ENCODE measurements around the gene OGDH. TPM values are rescaled to one million over a fixed set of nuclear protein-coding genes. Genes with fewer than 3 reads are reported as not detected.

The OGDH gene
- total and polyA plus RNA-seq, 4 donors, result 39.0 to 142 (median 59.9) TPM

DNA sequence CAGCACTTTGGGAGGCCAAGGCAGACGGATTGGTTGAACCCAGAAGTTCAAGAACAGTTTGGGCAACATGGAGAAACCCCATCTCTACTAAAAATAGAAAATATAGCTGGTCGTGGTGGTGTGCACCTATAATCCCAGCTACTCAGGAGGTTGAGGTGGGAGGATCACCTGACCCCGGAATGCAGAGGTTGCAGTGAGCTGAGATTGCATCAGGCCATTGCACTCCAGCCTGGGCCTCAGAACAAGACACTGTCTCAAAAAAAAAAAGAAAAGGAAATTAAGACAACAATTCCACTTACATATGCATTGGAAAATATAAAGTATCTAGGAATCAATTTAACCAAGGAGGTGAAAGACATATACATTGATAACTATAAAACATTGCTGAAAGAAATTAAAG is 7.2 kb upstream of the OGDH start:
- no peak overlapping the region for H3K27ac ChIP-seq (ENCODE audit: low read depth in 1 of 2, low read length in 1 of 2)
- H3K9ac ChIP-seq (ENCODE audit: insufficient read depth in 1 of 2, low read length in 2 of 2), result no peak overlapping the region
- no peak overlapping the region for H3K4me3 ChIP-seq
- H3K4me1 ChIP-seq (ENCODE audit: control insufficient read depth in 5 of 5, insufficient read depth in 5 of 5, low read length in 5 of 5), result peaks cover 0 to 3% (median 0%) of the 10 kb centered on the region in 5 donors
- 72 to 76% methylated on average over 3 of the region's 3 CpGs for WGBS, 2 donors
- DNase-seq (no peak), ATAC-seq (ENCODE audit: insufficient read depth, low FRiP score) (no peak)
- no peak for TF ChIP-seq CTCF (IDR thresholded peaks at IDR 0.05; ENCODE audit: control extremely low read depth, extremely low read depth)
- no peaks in the 10 kb centered on the region for H3K27me3 ChIP-seq (ENCODE audit: control insufficient read depth in 3 of 3, insufficient read depth in 3 of 3, low read length in 2 of 3)
- H3K36me3 ChIP-seq (ENCODE audit: control insufficient read depth in 4 of 4, insufficient read depth in 4 of 4, low read length in 4 of 4), result no peaks in the 10 kb centered on the region
- H3K9me3 ChIP-seq (ENCODE audit: control insufficient read depth in 4 of 4, insufficient read depth in 3 of 4, low read length in 3 of 4), result no peaks in the 10 kb centered on the region

DNA sequence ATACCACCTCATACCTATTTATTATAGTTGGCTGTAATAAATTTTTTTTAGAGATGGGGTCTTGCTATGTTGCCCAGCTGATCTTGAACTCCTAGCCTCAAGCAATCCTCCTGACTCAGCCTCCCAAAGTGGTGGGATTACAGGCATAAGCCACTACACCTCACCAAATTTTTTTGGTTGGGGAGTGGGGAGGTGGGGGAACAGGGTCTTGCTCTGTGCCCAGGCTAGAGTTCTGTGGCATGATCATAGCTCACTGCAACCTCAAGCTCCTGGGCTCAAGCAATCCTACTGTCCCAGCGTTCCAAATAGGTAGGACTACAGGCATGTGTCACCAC is 3.9 kb upstream of the OGDH start:
- Histone ChIP-seq H3K27me3 (ENCODE audit: control insufficient read depth in 3 of 3, insufficient read depth in 3 of 3, low read length in 2 of 3) (no peaks in the 10 kb centered on the region), H3K4me3 (no peak overlapping the region), H3K4me1 (ENCODE audit: control insufficient read depth in 5 of 5, insufficient read depth in 5 of 5, low read length in 5 of 5) (peaks cover 0 to 8% (median 3%) of the 10 kb centered on the region in 5 donors), H3K9me3 (ENCODE audit: control insufficient read depth in 4 of 4, insufficient read depth in 3 of 4, low read length in 3 of 4) (no peaks in the 10 kb centered on the region), H3K36me3 (ENCODE audit: control insufficient read depth in 4 of 4, insufficient read depth in 4 of 4, low read length in 4 of 4) (peaks cover 0 to 3% (median 0%) of the 10 kb centered on the region in 4 donors), H3K27ac (ENCODE audit: low read depth in 1 of 2, low read length in 1 of 2) (no peak overlapping the region), H3K9ac (ENCODE audit: insufficient read depth in 1 of 2, low read length in 2 of 2) (no peak overlapping the region)
- ATAC-seq (ENCODE audit: insufficient read depth, low FRiP score), result no peak
- TF ChIP-seq CTCF (IDR thresholded peaks at IDR 0.05; ENCODE audit: control extremely low read depth, extremely low read depth), result no peak
- 78 to 84% methylated on average over 1 of the region's 1 CpG for WGBS, 2 donors
- DNase-seq, result no peak

DNA sequence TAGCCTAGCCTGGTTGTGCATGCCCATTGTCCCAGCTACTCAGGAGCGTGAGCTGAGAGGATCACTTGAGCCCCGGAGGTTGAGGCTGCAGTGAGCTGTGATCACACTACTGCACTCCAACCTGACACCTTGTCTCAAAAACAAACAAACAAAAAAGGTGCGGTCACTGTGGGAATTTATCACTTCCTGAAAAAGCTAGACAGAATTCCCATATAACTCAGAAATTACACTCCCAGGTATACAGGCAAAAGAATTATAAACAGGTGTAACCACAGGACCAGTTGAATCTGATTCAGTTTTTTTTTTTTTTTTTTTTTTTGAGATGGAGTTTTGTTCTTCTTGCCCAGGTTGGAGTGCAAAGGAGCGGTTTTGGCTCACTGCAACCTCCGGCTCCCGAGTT is 3.2 kb upstream of the OGDH start:
- no peaks in the 10 kb centered on the region for H3K27me3 ChIP-seq (ENCODE audit: control insufficient read depth in 3 of 3, insufficient read depth in 3 of 3, low read length in 2 of 3)
- no peak for TF ChIP-seq CTCF (IDR thresholded peaks at IDR 0.05; ENCODE audit: control extremely low read depth, extremely low read depth)
- ATAC-seq (ENCODE audit: insufficient read depth, low FRiP score), result no peak

DNA sequence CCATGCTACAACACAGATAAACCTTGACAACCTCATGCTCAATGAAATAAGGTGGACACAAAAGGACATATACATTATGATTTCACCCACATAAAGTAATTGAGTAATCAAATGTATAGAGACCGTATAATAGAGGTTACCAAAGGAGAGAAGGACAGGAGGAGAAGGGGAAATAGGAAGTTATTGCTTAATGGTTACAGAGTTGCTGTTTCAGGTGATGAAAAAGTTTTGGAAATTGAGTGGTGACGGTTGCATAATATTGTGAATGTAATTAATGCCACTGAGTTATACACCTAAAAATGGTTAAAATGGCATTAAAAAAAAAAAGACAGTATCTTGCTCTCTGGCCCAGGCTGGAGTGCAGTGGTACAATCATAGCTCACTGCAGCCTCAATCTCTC is 1.5 kb upstream of the OGDH start:
- WGBS, 2 donors, result 39 to 75% methylated on average over 2 of the region's 2 CpGs
- no peak for ATAC-seq (ENCODE audit: insufficient read depth, low FRiP score)
- no peak for DNase-seq
- no peak overlapping the region for H3K4me3 ChIP-seq
- peaks cover 0 to 9% (median 3%) of the 10 kb centered on the region in 5 donors for H3K4me1 ChIP-seq (ENCODE audit: control insufficient read depth in 5 of 5, insufficient read depth in 5 of 5, low read length in 5 of 5)
- no peaks in the 10 kb centered on the region for H3K27me3 ChIP-seq (ENCODE audit: control insufficient read depth in 3 of 3, insufficient read depth in 3 of 3, low read length in 2 of 3)
- H3K9ac ChIP-seq (ENCODE audit: insufficient read depth in 1 of 2, low read length in 2 of 2), result no peak overlapping the region
- peaks cover 0 to 3% (median under 1%) of the 10 kb centered on the region in 4 donors for H3K36me3 ChIP-seq (ENCODE audit: control insufficient read depth in 4 of 4, insufficient read depth in 4 of 4, low read length in 4 of 4)
- no peaks in the 10 kb centered on the region for H3K9me3 ChIP-seq (ENCODE audit: control insufficient read depth in 4 of 4, insufficient read depth in 3 of 4, low read length in 3 of 4)
- H3K27ac ChIP-seq (ENCODE audit: low read depth in 1 of 2, low read length in 1 of 2), result no peak overlapping the region
- TF ChIP-seq CTCF (IDR thresholded peaks at IDR 0.05; ENCODE audit: control extremely low read depth, extremely low read depth), result no peak

More for the DNA sequence above, 3.2 kb upstream of the OGDH start:
- H3K9me3 ChIP-seq (ENCODE audit: control insufficient read depth in 4 of 4, insufficient read depth in 3 of 4, low read length in 3 of 4), result no peaks in the 10 kb centered on the region
- H3K9ac ChIP-seq (ENCODE audit: insufficient read depth in 1 of 2, low read length in 2 of 2), result no peak overlapping the region
- WGBS, 2 donors, result 72 to 75% methylated on average over 6 of the region's 6 CpGs
- DNase-seq, result no peak
- peaks cover 0 to 3% (median 0%) of the 10 kb centered on the region in 4 donors for H3K36me3 ChIP-seq (ENCODE audit: control insufficient read depth in 4 of 4, insufficient read depth in 4 of 4, low read length in 4 of 4)
- no peak overlapping the region for H3K4me3 ChIP-seq
- peaks cover 0 to 9% (median 3%) of the 10 kb centered on the region in 5 donors for H3K4me1 ChIP-seq (ENCODE audit: control insufficient read depth in 5 of 5, insufficient read depth in 5 of 5, low read length in 5 of 5)
- no peak overlapping the region for H3K27ac ChIP-seq (ENCODE audit: low read depth in 1 of 2, low read length in 1 of 2)
